Measurements from ENCODE around the gene GNAI3.
A peak's percentile ranks its signal among the peaks of the same experiment; 100 is the strongest.

GNAI3 gene

GRCh38 chr1:109514846-109515245 is 33.6 kb upstream of the GNAI3 start:
- H3K4me3 ChIP-seq (ENCODE audit: low read length), result no peak overlapping the region
- no peak for TF ChIP-seq CTCF (IDR thresholded peaks at IDR 0.05; ENCODE audit: insufficient read depth, low read depth, low read length, missing control alignments)
- no peak for DNase-seq (ENCODE audit: low read depth)

GRCh38 chr1:109516872-109517271 is 31.5 kb upstream of the GNAI3 start:
- no peak for TF ChIP-seq CTCF (IDR thresholded peaks at IDR 0.05; ENCODE audit: insufficient read depth, low read depth, low read length, missing control alignments)
- no peak overlapping the region for H3K4me3 ChIP-seq (ENCODE audit: low read length)
- DNase-seq (ENCODE audit: low read depth), result peak; percentile 32

DNA sequence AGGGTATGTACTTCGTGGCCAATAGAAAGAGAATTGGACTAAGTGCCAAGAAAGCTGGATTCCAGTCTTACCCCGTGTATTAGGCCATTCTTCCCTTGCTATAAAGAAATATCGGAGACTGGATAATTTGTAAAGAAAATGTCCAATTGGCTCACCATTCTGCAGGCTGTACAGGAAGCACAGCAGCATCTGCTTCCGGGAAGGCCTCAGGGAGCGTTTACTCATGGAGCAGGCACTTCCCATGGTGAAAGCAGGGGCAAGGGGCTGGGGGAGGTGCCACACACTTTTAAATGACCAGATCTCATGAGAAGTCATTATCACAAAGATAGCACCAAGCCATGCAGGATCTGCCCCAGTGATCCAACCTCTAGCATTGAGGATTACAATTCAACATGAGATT is 31.1 kb upstream of the GNAI3 start:
- H3K4me3 ChIP-seq (ENCODE audit: low read length), result no peak overlapping the region
- TF ChIP-seq CTCF (IDR thresholded peaks at IDR 0.05; ENCODE audit: insufficient read depth, low read depth, low read length, missing control alignments), result no peak
- DNase-seq (ENCODE audit: low read depth), result no peak

GRCh38 chr1:109521002-109521951 is 27.1 kb upstream of the GNAI3 start:
- H3K4me3 ChIP-seq (ENCODE audit: low read length), result no peak overlapping the region
- no peak for DNase-seq (ENCODE audit: low read depth)
- no peak for TF ChIP-seq CTCF (IDR thresholded peaks at IDR 0.05; ENCODE audit: insufficient read depth, low read depth, low read length, missing control alignments)

GRCh38 chr1:109522026-109522425 is 26.4 kb upstream of the GNAI3 start:
- no peak overlapping the region for H3K4me3 ChIP-seq (ENCODE audit: low read length)
- DNase-seq (ENCODE audit: low read depth), result no peak
- no peak for TF ChIP-seq CTCF (IDR thresholded peaks at IDR 0.05; ENCODE audit: insufficient read depth, low read depth, low read length, missing control alignments)

- DNase-seq (ENCODE audit: low read depth), result no peak
- no peak overlapping the region for H3K4me3 ChIP-seq (ENCODE audit: low read length)
- TF ChIP-seq CTCF (IDR thresholded peaks at IDR 0.05; ENCODE audit: insufficient read depth, low read depth, low read length, missing control alignments), result no peak
These were observed 24.7 kb upstream of the GNAI3 start for GRCh38 chr1:109523706-109524105.
